Measurements from ENCODE around the gene FERMT3.
A peak's percentile ranks its signal among the peaks of the same experiment; 100 is the strongest.
"Not testable (repeated sequence)": the region's sequence is repeated elsewhere in the genome, so short reads cannot be mapped to it uniquely, and the experiment has no call there.

FERMT3 gene

GRCh38 chr11:64206457-64207255, at the start of gene FERMT3:
Gene FERMT3 (plus strand): TSS chr11:64206721. CDS start chr11:64207365, 644 bp downstream.
- ATAC-seq = peak; percentile 42 to 44

- ATAC-seq = no peak
These were observed 48.7 kb upstream of the FERMT3 start for GRCh38 chr11:64157631-64158394.

- no peak for ATAC-seq
These were observed 45.5 kb upstream of the FERMT3 start for GRCh38 chr11:64161037-64161436.

GRCh38 chr11:64162769-64163168, 43.8 kb upstream of the FERMT3 start:
- not testable (repeated sequence) for ATAC-seq

GRCh38 chr11:64163951-64164350, 42.6 kb upstream of the FERMT3 start:
- ATAC-seq = no peak

- ATAC-seq = no peak
These were observed 41.9 kb upstream of the FERMT3 start for GRCh38 chr11:64164392-64165312.

- peak in 1 of 2 donors; percentile 1 for ATAC-seq
These were observed 41.1 kb upstream of the FERMT3 start for GRCh38 chr11:64165481-64165841.

GRCh38 chr11:64165842-64166635, 40.5 kb upstream of the FERMT3 start, which contains the start of gene MACROD1:
Gene MACROD1 (minus strand): TSS chr11:64166113. CDS start chr11:64165994, 119 bp downstream.
- peak; percentile 96 to 97 for ATAC-seq

- ATAC-seq = no peak
These were observed 36.1 kb upstream of the FERMT3 start for GRCh38 chr11:64170419-64170818.

GRCh38 chr11:64173616-64174355, 32.7 kb upstream of the FERMT3 start:
- ATAC-seq = no peak

- ATAC-seq = no peak
These were observed 29.8 kb upstream of the FERMT3 start for GRCh38 chr11:64176751-64177150.

- ATAC-seq = peak in 1 of 2 donors; percentile 18
These were observed 28.3 kb upstream of the FERMT3 start for GRCh38 chr11:64178203-64178602.

- no peak for ATAC-seq
These were observed 27.4 kb upstream of the FERMT3 start for GRCh38 chr11:64178951-64179639.

- ATAC-seq = no peak
These were observed 25.6 kb upstream of the FERMT3 start for GRCh38 chr11:64180891-64181290.

GRCh38 chr11:64181506-64182411, 24.8 kb upstream of the FERMT3 start:
- ATAC-seq = no peak

- ATAC-seq = no peak
These were observed 22.6 kb upstream of the FERMT3 start for GRCh38 chr11:64183890-64184289.

GRCh38 chr11:64185175-64185692, 21.3 kb upstream of the FERMT3 start:
- no peak for ATAC-seq

- ATAC-seq = peak; percentile 88 to 90
These were observed 20.6 kb upstream of the FERMT3 start, which contains the start of gene STIP1 for GRCh38 chr11:64185693-64186491. Gene STIP1 (plus strand): TSS chr11:64186171. CDS start chr11:64186262, 91 bp downstream.
